Thymus (tissue), 11 donors: ENCODE data around the gene NTRK1. TPM values are rescaled to one million over a fixed set of nuclear protein-coding genes. Genes with fewer than 3 reads are reported as not detected.

Experiments used
- DNase-seq, 9 donors: peaks; one replicate each; pipeline ENCODE4 v3.0.0-alpha.2; 2013; ENCODE audit warnings: low spot score in 9 of 9, low read depth in 6 of 9, missing footprints in 1 of 9
- H3K27ac ChIP-seq, 2 donors: one replicate each; pipeline ENCODE4 v1.5.1; 2013; ENCODE audit warnings: control low read depth in 1 of 2, low read depth in 1 of 2, low read length in 1 of 2, mild to moderate bottlenecking in 1 of 2, moderate library complexity in 1 of 2
- H3K27me3 ChIP-seq, 2 donors: one replicate each; pipeline ENCODE4 v1.5.1; 2013; ENCODE audit warnings: low read length in 1 of 2; ENCODE audit not compliant: control insufficient read depth in 2 of 2, insufficient read depth in 1 of 2
- H3K36me3 ChIP-seq, 2 donors: one replicate each; pipeline ENCODE4 v1.5.1; 2013; ENCODE audit warnings: low read length in 1 of 2, mild to moderate bottlenecking in 1 of 2, moderate library complexity in 1 of 2; ENCODE audit not compliant: control insufficient read depth in 2 of 2, insufficient read depth in 2 of 2
- H3K4me1 ChIP-seq, 2 donors: one replicate each; pipeline ENCODE4 v1.5.1; 2013; ENCODE audit warnings: low read length in 2 of 2; ENCODE audit not compliant: control insufficient read depth in 2 of 2, insufficient read depth in 2 of 2
- H3K4me3 ChIP-seq, 2 donors: one replicate each; pipeline ENCODE4 v1.5.1; 2013; ENCODE audit warnings: low read length in 2 of 2, control low read depth in 1 of 2, mild to moderate bottlenecking in 1 of 2
- H3K9me3 ChIP-seq, 2 donors: one replicate each; pipeline ENCODE4 v1.5.1; 2013; ENCODE audit warnings: low read length in 1 of 2, mild to moderate bottlenecking in 1 of 2; ENCODE audit not compliant: control insufficient read depth in 2 of 2, insufficient read depth in 1 of 2
- WGBS: extraction: QIAGEN DNeasy Blood & Tissue Kit; methylation state at CpG from one replicate; pipeline ENCODE4 v1.1.7; 2013; 5-methylcytosine and 5-hydroxymethylcytosine counted together
- polyA plus RNA-seq: library from polyadenylated mRNA; stranded (reverse); fragments of 200-250 nt; gene quantifications from one replicate; pipeline ENCODE4 v1.2.3, GENCODE V29; 2013
- total RNA-seq: library from RNA; stranded (reverse); fragments of 120-200 nt; gene quantifications from one replicate; pipeline ENCODE4 v1.2.4, GENCODE V29; 2013
- donor health status: healthy.

The NTRK1 gene
- total and polyA plus RNA-seq, 2 donors, result 1.6 to 3.1 TPM

- Histone ChIP-seq H3K27me3 (peaks cover under 1 to 90% of the 10 kb centered on the region in 2 donors), H3K4me3 (no peak overlapping the region), H3K4me1 (peaks cover 0 to 11% of the 10 kb centered on the region in 2 donors), H3K9me3 (no peaks in the 10 kb centered on the region), H3K36me3 (no peaks in the 10 kb centered on the region), H3K27ac (no peak overlapping the region)
- WGBS, result 72% methylated on average over 5 of the region's 5 CpGs
- DNase-seq, result no peak
Observed at GRCh38 chr1:156836041-156836654, 24.5 kb upstream of the NTRK1 start.

- peaks cover 0 to 11% of the 10 kb centered on the region in 2 donors for H3K4me1 ChIP-seq
- H3K9me3 ChIP-seq, result no peaks in the 10 kb centered on the region
- H3K27me3 ChIP-seq, result peaks cover 4 to 91% of the 10 kb centered on the region in 2 donors
- no peak for DNase-seq
- no peaks in the 10 kb centered on the region for H3K36me3 ChIP-seq
- H3K4me3 ChIP-seq, result no peak overlapping the region
- WGBS, result 96% methylated on average over 4 of the region's 4 CpGs
- H3K27ac ChIP-seq, result no peak overlapping the region
Observed at GRCh38 chr1:156836892-156837291, 23.8 kb upstream of the NTRK1 start.

DNA sequence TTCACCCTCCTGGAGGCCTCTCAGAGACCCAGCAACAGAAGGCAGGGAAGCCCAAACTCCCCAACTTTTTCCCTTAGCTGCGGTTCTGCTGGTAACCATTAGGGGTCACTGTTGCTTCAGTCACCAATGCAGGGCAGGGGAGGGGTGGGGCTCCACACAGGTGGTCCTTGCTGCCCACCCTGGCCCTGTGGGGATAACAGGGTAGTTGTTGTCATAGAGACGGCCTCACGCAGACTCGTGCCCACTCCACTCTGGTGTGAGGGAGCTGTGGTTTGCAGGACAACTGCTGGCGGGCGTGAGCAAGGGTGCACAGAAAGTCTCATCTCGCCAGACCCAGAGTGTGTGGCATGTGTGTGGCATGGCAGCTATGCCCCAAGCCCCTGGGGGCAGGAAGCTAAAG, 21.7 kb upstream of the NTRK1 start:
- WGBS, result 40% methylated on average over 7 of the region's 7 CpGs
- Histone ChIP-seq H3K4me3 (no peak overlapping the region), H3K27ac (no peak overlapping the region), H3K9me3 (no peaks in the 10 kb centered on the region), H3K27me3 (peaks cover 7 to 98% of the 10 kb centered on the region in 2 donors), H3K36me3 (no peaks in the 10 kb centered on the region), H3K4me1 (peaks cover 0 to 4% of the 10 kb centered on the region in 2 donors)
- peak in 3 of 9 donors; percentile 45 to 65 (median 58) for DNase-seq

GRCh38 chr1:156839426-156840109, 21.1 kb upstream of the NTRK1 start:
- no peak for DNase-seq
- Histone ChIP-seq H3K4me3 (no peak overlapping the region), H3K4me1 (peaks cover 0 to 5% of the 10 kb centered on the region in 2 donors), H3K27me3 (peaks cover 9 to 98% of the 10 kb centered on the region in 2 donors), H3K9me3 (no peaks in the 10 kb centered on the region), H3K27ac (no peak overlapping the region), H3K36me3 (no peaks in the 10 kb centered on the region)
- WGBS, result 57% methylated on average over 9 of the region's 9 CpGs

- Histone ChIP-seq H3K27ac (no peak overlapping the region), H3K36me3 (no peaks in the 10 kb centered on the region), H3K27me3 (peaks cover 16 to 98% of the 10 kb centered on the region in 2 donors), H3K9me3 (peaks cover 0 to 6% of the 10 kb centered on the region in 2 donors), H3K4me3 (no peak overlapping the region), H3K4me1 (peaks cover 0 to 12% of the 10 kb centered on the region in 2 donors)
- no peak for DNase-seq
- WGBS, result 75% methylated on average over 8 of the region's 8 CpGs
Observed at GRCh38 chr1:156840186-156840897, 20.3 kb upstream of the NTRK1 start.

DNA sequence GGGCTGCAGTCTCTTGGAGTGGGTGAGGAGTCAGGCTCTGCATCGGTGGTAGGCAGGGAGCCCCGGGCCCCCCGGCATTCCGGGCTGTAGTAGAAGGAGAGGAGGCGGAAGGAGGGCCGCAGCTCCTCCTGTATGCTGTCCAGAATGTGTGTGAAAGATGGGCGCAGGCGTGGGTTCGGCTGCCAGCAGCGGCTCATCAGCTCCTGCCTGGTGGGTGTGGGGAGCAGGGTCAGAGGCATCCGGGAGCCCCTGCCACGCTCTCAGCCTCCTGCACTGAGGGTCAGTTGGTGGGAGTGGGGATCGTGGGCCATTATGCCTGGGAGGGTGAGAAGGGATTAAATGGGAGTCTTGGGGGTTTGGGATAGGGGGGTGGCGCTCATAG, 19.8 kb upstream of the NTRK1 start:
- DNase-seq, result no peak
- Histone ChIP-seq H3K27ac (no peak overlapping the region), H3K36me3 (no peaks in the 10 kb centered on the region), H3K27me3 (peaks cover 21 to 99% of the 10 kb centered on the region in 2 donors), H3K9me3 (peaks cover 0 to 7% of the 10 kb centered on the region in 2 donors), H3K4me1 (peaks cover 0 to 15% of the 10 kb centered on the region in 2 donors), H3K4me3 (no peak overlapping the region)
- 75% methylated on average over 14 of the region's 14 CpGs for WGBS

DNA sequence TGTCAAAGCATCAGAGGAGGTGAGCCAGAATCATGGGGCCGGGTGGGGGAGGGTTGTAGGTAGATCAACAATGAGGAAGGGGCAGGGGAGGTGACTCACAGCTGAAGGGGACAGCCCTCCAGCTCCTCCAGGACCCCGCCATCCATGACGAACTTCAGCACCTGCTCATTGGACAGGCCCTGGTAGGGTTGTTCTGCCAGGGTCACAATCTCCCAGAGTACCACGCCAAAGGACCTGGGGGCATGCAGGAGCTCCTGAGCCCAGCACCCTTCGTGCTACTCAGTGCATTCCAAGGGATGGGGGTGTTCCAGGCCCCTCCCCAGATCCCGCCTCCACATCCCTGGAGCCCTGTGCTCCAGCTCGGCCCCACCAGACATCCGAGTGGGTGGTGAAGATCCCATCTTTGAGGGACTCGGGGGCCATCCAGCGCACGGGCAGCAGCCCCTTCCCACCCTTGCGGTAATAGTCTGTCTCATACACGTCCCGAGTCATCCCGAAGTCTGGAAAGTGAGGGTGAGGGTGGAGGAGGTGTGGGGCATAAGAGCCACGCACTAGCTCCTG, 19.3 kb upstream of the NTRK1 start:
- H3K27me3 ChIP-seq, result peaks cover 26 to 99% of the 10 kb centered on the region in 2 donors
- H3K9me3 ChIP-seq, result peaks cover 0 to 11% of the 10 kb centered on the region in 2 donors
- H3K4me3 ChIP-seq, result no peak overlapping the region
- DNase-seq, result no peak
- H3K36me3 ChIP-seq, result no peaks in the 10 kb centered on the region
- H3K27ac ChIP-seq, result no peak overlapping the region
- H3K4me1 ChIP-seq, result peaks cover 0 to 15% of the 10 kb centered on the region in 2 donors
- 87% methylated on average over 16 of the region's 16 CpGs for WGBS

DNA sequence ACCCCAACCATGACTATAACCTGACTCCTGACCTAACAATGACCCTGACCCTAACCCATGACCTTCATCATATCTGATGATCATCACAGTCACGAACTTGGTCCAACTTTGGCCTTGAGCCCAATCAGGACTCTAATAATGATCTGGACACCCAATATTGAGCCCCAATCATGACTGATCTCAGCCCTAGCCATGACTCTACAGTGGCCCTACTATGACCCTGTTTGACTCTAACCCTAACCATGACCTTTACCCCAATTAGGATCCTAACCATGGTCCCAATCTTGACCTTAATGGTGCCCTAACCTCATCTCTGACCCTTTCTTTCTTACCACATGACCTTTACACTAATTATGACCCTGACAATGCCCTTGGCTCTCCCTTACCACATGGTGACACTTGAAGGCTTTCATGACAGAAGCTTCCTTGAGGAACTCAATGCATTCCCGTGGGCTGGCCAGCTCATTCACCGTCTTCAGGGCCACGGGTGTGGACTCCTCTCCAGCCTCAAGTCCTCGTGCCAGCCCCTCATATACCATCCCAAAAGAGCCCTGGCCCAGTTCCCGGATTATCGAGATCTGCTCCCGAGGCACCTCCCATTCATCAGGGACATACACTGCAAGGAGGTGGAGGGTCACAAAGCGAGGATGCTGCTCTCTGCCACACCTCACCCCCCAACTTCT, 17.9 kb upstream of the NTRK1 start:
- WGBS, result 88% methylated on average over 9 of the region's 9 CpGs
- no peak for DNase-seq
- Histone ChIP-seq H3K27ac (no peak overlapping the region), H3K27me3 (peaks cover 39 to 99% of the 10 kb centered on the region in 2 donors), H3K36me3 (no peaks in the 10 kb centered on the region), H3K4me1 (peaks cover 0 to 11% of the 10 kb centered on the region in 2 donors), H3K4me3 (no peak overlapping the region), H3K9me3 (peaks cover 0 to 12% of the 10 kb centered on the region in 2 donors)
